HG03442 (cell line): Measurements from ENCODE around the gene EGLN2.
"Not testable (repeated sequence)": the region's sequence is repeated elsewhere in the genome, so short reads cannot be mapped to it uniquely, and the experiment has no call there.

ENCODE experiments used
- ATAC-seq: cut with Tn5 transposase; IDR thresholded peaks from one replicate; pipeline ENCODE4 v1.9.1; 2021; ENCODE audit warnings: mild to moderate bottlenecking, moderate library complexity; ENCODE audit not compliant: unreplicated experiment

EGLN2 gene

DNA sequence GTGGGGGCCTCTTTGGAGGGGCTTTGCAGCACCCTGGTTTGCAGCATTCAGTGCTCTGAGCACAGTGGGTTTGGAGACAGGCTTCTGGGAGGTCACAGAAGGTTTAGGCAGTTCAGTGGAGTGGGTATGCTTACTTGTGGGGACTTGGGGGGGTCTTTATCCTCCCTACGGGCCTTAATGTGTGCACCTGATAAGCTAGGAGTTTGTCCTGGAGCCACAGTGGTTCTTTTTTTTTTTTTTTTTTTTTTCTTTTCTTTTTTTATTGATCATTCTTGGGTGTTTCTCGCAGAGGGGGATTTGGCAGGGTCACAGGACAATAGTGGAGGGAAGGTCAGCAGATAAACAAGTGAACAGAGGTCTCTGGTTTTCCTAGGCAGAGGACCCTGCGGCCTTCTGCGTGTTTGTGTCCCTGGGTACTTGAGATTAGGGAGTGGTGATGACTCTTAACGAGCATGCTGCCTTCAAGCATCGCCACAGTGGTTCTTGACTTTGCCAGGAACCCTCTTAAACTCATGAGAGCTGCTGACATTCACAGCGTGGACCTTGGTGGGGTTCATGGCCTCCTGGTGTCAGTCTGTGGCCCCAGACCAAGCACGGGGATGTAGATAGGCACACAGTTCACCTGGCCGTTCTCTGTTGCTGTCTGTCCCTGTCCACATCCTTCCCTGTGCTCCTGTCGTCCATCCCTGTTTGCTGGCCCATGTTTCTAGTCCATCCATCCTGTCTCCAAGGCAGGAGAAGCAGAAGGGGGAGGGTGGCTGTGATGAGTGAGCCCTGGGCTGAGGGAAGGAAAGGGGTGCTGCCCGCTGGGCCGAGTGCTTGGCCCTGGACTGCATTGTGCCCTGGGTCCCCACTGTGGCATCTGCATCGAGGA lies 2.7 kb downstream of the EGLN2 start:
- ATAC-seq = no peak

DNA sequence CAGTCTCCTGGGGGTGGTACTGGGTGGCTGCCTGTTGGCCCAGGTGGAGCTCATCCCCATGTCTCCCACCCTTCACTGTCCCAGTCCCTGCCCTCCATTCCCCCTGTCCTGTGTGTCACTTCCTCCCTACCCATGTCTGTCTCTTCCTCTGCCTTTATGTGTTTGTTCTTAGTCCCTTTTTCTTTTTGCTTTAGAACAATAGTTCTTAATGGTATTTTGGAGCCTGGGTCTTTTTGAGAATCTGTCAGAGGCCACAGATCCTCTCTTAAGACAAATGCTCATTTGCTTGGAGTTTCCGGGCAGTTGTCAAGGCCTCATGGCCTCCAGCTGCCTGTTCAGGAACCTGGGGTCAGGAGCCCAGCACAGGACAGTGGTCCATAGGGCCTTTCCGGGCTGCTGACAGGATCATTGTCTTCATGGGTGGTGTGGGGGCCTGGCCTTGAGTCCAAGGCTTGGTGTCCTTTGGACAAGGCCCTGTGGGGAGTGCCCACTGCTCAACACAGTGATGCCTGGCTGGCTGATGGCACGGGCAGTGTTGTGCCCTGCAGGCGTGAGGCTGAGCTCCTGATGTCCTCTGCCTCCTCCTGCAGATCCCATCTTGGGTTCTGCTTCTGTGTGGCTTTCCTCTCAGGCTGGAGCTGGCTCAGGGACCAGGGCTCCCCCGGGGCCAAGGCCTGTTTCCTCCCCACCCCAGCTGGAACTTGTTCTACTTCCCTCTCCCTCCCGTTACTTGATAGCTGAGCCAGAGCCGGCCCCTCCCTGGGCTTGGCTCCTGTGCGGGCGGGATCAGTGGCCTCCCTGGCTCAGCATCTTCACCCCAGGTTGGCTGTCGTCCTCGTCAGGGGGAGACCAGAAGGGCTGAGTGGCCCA lies 3.5 kb downstream of the EGLN2 start:
- ATAC-seq = no peak

DNA sequence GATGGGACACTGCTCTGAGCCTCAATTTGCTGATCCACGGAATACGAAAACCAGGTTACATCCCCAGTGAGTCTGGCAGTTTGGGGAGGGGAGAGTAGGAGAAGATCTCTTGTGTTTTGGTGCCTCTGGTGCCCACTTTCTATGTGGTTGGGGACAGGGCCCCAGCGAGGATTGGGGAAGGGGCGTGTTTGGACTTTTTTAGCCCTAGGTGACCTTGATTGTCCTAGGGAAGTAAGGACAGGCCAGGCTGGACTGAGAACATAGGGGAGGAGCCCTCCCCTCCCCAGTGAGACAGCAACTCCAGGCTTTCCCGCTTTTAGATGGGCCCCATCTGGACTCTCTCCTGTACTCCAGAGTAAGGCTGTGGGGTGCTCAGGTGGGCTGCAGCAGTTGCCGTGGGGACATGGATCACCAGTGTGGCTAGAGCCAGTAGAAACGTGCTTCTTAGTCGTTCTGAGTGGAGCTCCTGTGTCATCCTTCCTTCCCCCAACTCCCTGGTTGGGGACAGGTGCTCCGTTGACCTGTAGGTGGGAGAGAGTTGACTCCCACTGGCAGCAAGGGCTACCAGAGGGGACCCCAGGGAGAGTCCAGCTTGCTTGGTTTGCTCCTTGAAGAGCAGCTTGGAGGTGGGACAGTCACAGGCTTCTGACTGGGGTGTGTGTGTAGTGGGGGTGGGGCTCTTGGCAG lies 4.3 kb downstream of the EGLN2 start:
- ATAC-seq = no peak

DNA sequence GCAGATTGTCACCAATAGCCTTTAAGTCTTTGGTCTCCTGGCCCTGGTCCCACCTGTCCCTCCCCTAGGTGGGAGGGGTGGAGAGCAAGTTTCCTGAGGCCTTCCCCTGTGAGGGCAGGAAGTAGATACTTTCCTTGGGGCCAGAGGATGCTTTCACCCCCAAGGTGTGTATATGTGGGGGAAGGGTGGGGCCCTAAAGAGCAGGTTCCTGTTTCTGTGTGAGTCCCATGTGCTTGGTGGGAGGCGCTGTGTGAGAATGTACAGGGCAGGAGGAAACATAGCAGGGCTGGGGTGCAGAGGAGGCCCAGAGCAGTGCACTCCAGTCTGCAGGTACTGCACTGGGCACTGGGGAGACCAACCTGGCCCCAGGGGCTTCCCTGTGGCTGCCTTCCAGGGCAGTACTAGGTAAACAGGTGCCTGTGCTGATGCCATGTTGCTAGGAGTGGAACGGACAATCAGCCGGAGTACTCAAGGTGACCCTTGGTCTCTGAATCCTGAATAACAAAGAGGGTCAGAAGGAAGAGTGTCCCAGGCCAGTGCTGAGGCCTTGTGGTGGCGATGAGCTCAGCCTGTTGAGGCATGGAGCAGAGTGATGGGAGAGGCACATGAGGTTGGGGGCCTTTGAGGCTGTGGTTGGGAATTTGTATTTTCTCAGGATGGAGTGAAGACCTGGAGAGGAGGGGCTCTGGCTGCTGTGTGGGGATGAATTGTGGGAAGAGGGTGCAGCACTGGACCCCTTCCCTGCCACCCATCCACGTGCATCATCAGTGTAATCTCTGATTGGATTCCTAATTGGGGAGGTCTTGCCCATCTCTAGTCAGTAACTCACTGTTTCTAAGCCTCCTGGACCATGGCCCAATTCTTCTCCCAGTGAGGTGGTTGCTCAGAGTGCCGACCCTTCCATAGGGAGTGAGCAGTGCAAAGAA lies 5.1 kb downstream of the EGLN2 start:
- ATAC-seq = no peak

DNA sequence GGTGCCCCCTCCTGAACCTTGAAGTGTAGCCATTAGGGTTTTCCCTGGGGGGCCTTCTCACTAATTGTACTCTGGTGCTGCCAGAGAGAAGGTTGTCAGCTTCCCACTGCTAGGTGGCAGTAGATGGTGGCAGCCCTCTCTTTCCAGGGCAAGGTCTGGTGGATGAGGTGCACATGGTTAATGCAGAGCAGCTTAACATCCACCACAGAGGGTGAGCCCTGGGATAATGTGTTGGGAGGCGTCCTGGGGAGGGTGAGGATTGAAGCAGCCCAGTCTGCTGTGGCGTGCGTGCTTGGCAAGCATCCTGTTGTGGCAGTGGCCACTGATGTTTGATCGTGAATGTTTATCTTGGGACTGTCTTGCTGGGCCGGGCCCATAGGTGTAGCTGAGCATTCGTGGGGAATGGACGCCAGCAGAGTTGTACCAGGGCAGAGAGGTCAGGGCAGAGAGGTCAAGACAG lies 5.8 kb downstream of the EGLN2 start:
- no peak for ATAC-seq

DNA sequence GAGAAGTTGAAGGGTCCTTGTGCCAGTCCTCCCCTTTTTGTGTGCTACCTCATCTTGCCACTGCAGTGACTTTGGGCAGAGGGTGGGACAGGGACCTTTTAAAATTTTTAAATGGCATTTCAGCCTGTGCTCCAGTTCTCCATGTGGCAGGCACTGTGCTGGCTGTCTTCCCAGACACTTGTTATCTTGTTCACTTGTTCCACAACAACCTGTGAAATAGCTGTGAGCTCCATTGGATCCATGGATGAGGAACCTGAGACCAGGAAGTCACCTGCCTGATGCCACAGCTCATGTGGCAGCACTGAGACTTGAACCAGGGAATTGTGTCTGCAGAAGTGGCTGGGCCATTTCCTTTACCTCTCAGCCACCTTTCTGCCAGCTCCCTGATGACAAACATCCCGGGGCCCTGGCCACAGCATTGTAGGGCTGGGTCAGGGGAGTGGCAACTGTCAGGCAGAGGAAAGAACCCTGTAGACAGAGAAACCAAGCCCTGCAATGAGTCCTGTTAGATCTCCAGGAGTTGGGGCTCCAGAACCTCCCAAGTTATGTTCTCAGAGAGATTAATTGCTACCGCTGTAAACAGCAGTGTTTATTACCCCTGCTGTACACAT lies 6.4 kb downstream of the EGLN2 start:
- ATAC-seq = no peak

DNA sequence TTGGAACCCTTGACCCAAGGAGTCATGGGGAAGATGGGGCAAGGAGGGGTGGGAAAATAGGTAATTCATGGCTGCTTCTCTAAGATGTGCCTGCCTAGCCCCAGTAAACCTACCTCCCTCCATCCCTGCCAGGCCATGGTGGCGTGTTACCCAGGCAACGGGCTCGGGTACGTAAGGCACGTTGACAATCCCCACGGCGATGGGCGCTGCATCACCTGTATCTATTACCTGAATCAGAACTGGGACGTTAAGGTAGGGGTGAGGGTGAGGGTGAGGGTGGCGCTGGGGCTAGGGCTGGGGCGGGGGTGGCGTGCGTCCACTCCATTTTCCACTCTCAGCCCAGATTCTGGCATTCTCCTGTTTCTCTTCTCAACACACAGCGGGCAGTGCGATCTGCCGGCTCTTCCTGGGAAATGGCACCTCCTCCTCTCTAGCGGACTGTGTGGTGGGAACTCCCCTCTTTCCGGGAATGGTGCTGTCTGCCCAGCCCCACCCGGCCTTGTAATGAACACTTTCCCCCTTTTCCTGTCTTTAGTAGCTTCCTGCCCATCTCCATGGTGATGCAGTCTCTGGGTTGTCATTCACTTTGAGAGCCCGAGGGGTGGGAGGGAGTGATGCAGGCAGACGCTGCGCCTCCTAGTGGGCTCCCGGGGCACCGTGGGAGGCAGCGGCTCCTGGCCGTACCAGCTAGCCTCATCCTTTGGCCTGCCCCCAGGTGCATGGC lies 7.6 kb downstream of the EGLN2 start:
- no peak for ATAC-seq

DNA sequence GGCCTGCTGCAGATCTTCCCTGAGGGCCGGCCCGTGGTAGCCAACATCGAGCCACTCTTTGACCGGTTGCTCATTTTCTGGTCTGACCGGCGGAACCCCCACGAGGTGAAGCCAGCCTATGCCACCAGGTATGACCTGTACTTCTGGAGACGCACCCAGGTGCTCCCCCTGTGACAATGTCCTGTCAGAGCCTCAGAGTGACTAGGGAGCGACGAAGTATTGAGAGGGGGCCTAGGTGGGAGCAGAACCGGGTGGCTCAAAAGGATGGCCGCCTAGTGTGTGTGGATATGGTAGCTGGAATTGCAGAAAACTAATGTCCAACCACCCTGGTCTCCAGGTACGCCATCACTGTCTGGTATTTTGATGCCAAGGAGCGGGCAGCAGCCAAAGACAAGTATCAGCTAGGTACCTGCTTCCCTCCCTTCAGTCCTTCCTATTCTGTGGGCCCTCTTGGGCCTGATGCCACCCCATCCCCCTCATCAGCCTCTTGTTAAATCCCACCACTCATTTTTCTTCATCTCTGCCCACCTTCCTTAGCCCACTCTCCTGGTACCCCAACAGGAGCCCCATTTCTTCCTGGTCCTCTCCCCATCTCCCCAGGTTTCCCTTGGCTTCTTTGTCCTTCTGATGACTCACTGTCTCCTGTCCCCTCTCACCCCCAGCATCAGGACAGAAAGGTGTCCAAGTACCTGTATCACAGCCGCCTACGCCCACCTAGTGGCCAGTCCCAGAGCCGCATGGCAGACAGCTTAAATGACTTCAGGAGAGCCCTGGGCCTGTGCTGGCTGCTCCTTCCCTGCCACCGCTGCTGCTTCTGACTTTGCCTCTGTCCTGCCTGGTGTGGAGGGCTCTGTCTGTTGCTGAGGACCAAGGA lies 8.4 kb downstream of the EGLN2 start:
- ATAC-seq = no peak

DNA sequence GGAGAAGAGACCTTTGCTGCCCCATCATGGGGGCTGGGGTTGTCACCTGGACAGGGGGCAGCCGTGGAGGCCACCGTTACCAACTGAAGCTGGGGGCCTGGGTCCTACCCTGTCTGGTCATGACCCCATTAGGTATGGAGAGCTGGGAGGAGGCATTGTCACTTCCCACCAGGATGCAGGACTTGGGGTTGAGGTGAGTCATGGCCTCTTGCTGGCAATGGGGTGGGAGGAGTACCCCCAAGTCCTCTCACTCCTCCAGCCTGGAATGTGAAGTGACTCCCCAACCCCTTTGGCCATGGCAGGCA lies 9.0 kb downstream of the EGLN2 start:
- ATAC-seq = no peak

DNA sequence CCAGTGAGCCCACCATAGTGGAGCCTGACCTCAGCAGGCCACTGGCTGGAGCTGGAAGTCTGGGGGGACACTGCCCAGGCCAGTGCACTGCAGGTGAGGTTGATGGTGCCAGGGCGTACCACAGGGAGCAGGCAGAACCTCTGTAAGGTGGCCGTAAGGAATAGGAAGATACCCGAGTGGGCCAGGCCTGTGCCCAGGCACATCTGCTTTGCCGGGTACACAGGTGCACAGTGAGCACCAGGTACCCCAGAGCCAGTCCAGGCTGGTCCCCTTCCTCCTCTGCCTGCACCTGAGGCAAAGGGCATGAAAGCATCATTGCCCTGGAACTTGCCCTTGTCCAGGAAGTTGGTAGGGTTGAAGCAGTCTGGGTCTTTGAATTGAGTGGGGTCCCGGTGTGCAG lies 9.5 kb downstream of the EGLN2 start:
- ATAC-seq = no peak

DNA sequence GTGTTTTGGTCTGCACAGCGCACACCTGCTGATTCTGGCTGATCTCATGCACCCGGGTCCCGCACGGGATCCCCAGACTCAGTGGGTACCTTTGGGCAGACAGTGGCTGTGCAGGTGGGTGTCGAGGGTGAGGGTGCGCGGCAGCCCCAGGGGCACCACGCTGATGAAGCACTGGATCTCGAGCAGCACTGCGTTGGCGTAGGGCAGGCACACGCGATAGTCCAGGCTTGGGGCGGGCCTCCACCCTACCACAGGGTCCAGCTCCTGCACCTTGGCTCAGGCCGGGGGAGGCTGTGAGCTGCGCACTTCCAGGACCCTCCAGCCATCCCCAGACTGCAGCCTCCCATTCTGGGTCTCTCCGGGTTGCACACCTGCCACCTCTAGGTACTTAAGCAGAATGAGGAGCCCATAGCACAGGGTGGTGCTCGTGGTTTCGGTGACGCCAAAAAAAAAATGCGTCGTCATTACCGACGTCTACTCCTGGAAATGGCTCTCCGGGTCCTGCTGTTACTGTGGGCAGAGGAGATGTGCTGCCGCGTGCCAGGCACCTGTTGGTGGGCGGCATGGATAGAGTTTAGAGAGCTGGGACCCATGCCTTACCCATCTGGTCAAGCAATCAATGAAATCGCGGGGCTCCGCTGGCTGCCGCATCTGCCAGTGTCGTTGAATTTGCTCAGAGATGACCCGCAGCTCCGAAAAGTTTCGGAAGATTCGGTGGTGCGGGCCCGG lies 10.5 kb downstream of the EGLN2 start:
- no peak for ATAC-seq

DNA sequence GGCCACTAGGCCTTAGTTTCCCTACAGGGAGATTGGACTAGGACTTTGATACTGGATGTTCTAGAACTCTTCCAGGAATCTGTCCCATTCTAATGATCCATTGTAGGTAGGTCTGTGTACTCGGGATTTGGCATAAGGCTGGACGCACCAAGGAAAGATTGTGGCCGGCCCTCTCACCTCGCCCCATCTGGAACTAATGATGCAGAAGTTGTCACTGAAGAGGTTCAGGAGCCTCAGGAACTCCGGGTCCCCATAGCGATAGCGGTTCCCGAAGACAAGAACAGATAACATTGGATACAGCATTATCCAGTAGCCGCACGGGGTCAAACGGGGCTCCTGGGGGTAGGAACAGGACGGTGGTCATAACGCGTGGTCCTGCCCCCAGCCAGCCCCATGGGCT lies 11.2 kb downstream of the EGLN2 start:
- ATAC-seq = no peak

DNA sequence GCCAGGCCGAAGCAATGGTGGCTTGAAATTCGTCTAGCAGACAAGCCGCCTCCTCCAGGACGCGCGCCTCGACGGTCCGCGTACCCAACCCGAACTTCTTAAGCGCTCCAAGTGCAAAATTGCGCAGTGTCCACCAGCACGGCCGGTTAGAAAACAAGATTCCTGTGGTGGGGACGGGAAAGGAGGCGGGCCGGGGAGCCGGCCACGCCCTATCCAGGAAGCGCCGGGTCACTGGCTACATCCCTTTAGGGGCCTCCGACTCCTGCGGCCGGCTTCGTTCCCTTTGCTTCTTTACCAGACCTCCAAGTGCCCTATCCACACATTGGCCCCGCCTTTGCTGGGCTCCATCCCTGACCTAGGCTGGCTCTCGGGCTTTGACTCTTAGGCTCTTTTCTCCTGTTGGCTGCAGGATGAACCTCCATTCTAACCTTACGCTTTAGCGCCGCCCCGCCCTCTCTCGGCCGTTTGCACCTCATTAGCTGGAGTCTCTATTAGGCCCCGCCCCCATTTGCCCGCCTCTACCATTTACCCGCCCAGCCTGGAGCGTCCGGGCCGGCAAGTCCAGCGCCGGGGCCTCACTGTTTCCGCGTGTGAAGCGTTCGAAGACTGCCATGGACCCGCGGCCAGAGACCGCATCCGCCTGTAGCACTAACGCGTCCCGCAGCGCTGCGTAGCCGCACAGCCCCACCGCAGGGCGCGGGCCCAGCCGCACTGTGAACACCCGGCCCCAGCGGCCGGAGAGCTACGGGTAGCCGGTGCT lies 11.8 kb downstream of the EGLN2 start:
- ATAC-seq = peak; percentile 49

DNA sequence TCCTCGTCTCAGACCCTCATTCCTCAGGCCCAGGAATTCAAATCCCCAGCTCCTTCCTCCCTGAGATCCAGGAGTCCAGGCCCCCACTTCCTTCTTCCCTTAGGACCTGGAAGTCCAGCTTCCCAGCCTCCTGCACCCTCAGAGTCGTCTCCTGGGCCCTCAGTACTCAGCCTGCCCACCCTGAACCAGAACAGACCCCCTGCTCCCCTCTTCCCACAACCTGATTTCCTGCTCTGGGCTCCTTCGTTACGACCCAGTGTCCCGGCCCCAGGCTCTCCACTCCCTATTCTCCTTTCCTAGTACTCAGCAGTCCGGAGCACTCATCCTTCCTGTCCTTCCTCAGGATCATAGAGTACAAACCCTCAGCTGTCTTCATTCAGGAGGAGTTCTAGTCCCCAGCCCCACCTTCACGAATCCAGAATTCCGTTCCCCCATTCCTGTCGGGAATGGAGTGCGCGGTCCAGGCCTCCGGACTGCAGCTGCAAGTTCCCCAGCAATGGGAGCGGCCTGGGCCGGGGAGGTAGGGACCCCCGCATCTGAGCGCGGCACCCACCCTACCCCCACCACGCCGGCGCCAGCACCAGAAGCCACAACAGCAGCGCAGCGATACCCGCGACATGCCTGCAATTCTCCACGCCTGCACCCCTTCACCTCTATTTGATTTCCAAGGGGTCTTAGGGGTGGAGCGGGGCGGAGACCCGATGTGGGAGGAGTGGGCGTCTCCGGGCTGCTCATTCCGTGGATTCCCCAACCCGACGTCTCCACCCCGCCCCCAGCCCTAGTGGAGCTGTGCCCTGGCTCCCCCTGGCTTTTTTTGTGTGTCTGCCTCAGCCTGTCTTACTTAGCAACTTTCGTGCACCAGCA lies 12.7 kb downstream of the EGLN2 start:
- ATAC-seq = no peak

DNA sequence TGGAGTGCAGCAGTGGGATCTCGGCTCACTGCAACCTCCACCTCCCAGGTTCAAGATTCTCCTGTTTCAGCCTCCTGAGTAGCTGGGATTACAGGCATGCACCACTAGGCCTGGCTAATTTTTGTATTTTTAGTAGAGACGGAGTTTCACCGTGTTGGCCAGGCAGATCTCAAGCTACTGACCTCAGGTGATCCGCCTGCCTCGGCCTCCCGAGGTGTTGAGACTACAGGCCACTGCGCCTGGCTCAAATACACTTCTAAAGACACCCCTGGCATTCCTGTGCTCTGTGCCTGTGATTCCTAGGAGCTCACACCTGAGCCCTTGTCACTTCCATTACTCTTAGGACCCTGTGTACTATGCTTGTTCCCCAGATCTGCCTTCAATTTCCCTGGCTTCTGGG lies 13.6 kb downstream of the EGLN2 start:
- ATAC-seq = not testable (repeated sequence)

DNA sequence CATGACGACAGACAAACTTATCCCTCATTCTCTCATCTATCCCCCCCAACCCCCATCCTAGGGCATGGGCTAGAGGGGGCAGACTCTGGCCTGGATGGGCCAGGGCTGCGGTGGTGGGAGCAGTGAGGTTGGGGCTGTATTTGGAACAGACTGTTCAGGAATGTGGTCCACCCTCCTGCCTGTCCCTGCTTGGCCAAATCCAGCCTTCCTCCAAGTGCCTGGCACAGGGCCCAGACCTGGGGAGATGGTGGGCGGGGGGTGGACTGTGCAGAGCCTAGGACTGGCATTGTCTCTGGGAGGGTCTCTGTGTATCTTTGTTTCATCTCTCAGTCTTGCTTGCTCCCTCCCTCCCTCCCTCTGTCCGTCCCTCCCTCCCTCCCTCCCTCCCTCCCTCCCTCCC lies 14.2 kb downstream of the EGLN2 start:
- ATAC-seq = no peak
